ENCODE data around the gene KNDC1.

GRCh38 chr10:133213641-133214467 lies 53.8 kb downstream of the KNDC1 start:
- TF ChIP-seq GATA2 (IDR thresholded peaks at IDR 0.05; ENCODE audit: low read depth, low read length), result no peak
- no peak for TF ChIP-seq GATA3 (IDR thresholded peaks at IDR 0.05; ENCODE audit: low read depth, low read length)

Measured in SH-SY5Y (cell line).